GM12878 (cell line): ENCODE results near the gene LARGE1. TPM values are rescaled to one million over a fixed set of nuclear protein-coding genes. Genes with fewer than 3 reads are reported as not detected.

ENCODE experiments used
- ATAC-seq: fragments of 200-7000 bp; cut with Tn5 transposase; 3 replicates; pipeline ENCODE4 v1.9.1; 2020; ENCODE audit warnings: mild to moderate bottlenecking, moderate library complexity
- BruUV-seq: library from RNA; stranded (reverse); fragments of 400-500 nt; replicated peaks from 2 replicates; lab custom pipeline; 2021; lab: Mats Ljungman, UMichigan
- CTCF ChIA-PET: fragments of 300-600 bp; sonication (Branson Sonifier 250); formaldehyde crosslinking; extraction: SDS; loops from one replicate; lab custom pipeline; 2021; ENCODE audit warnings: inconsistent platforms; lab: Yijun Ruan, JAX
- POLR2A ChIA-PET: fragments of 350-600 bp; formaldehyde crosslinking; extraction: SDS; loops from one replicate; lab custom pipeline; 2021; ENCODE audit warnings: inconsistent platforms; lab: Charles Lee
- RAD21 ChIA-PET: fragments of 300-600 bp; sonication (Branson Sonifier 250); formaldehyde crosslinking; loops from one replicate; lab custom pipeline; 2023; ENCODE audit warnings: antibody characterized with exemption; ENCODE audit not compliant: unreplicated experiment; lab: Charles Lee
- SMC1A ChIA-PET: fragments of 300-600 bp; sonication (Branson Sonifier 250); formaldehyde crosslinking; loops from one replicate; lab custom pipeline; 2023; ENCODE audit not compliant: unreplicated experiment, uncharacterized antibody; lab: Charles Lee
- DNase-seq: peaks from one replicate; pipeline ENCODE4 v3.0.0-alpha.2; 2011; ENCODE audit warnings: low read depth, low spot score
- FAIRE-seq: peaks from 3 replicates; lab custom pipeline; 2011; peaks lifted over from hg19 to GRCh38; lab: Jason Lieb, UNC
- H2AFZ ChIP-seq: 2 replicates; pipeline ENCODE4 v1.6.0; 2011; ENCODE audit warnings: low read depth, low read length, control low read depth; ENCODE audit not compliant: control insufficient read depth
- H3K27ac ChIP-seq: 2 replicates; pipeline ENCODE4 v1.5.1; 2011; ENCODE audit warnings: control low read depth; ENCODE audit not compliant: control insufficient read depth, insufficient read depth
- H3K27me3 ChIP-seq, 2 experiments: replicated peaks in 1 of 2; 2 replicates each; pipeline versions ENCODE4 v1.6.0 to v1.6.1; 2011; ENCODE audit warnings: low read length in 1 of 2; ENCODE audit not compliant: control insufficient read depth in 2 of 2, insufficient read depth in 2 of 2
- H3K36me3 ChIP-seq, 2 experiments: 2 replicates each; pipeline ENCODE4 v1.5.1; 2011; ENCODE audit warnings: low read length in 1 of 2; ENCODE audit not compliant: control insufficient read depth in 2 of 2, insufficient read depth in 2 of 2
- H3K4me1 ChIP-seq: 2 replicates; pipeline ENCODE4 v1.6.1; 2011; ENCODE audit warnings: mild to moderate bottlenecking, low read length, moderate library complexity, mixed read lengths; ENCODE audit not compliant: control insufficient read depth, insufficient read depth
- H3K4me2 ChIP-seq: 2 replicates; pipeline ENCODE4 v1.6.0; 2011; ENCODE audit warnings: control low read depth; ENCODE audit not compliant: control insufficient read depth, insufficient read depth
- H3K4me3 ChIP-seq: fragments of 200-600 bp; sonication (generic); 2 replicates; pipeline ENCODE4 v1.5.1; 2016
- H3K79me2 ChIP-seq: 2 replicates; pipeline ENCODE4 v1.6.0; 2011; ENCODE audit warnings: low read length; ENCODE audit not compliant: control insufficient read depth, insufficient read depth
- H3K9ac ChIP-seq: 2 replicates; pipeline ENCODE4 v1.8.0; 2011; ENCODE audit warnings: low read length, control low read depth, mixed read lengths; ENCODE audit not compliant: control insufficient read depth, insufficient read depth
- H3K9me3 ChIP-seq: replicated peaks from 3 replicates; pipeline ENCODE4 v1.5.1; 2011; ENCODE audit warnings: mild to moderate bottlenecking, low read length; ENCODE audit not compliant: control insufficient read depth, insufficient read depth
- H4K20me1 ChIP-seq: 2 replicates; pipeline ENCODE4 v1.6.0; 2011; ENCODE audit not compliant: control insufficient read depth, insufficient read depth
- BMI1 ChIP-seq: fragments of 450-650 bp; IDR thresholded peaks from 2 replicates; pipeline ENCODE4 v1.6.1; 2016; ENCODE audit warnings: mild to moderate bottlenecking, moderate library complexity, borderline replicate concordance
- ETV6 ChIP-seq, 2 experiments: fragments of 450-650 bp in 1 of 2; IDR thresholded peaks in 1 of 2; conservative IDR thresholded peaks in 1 of 2; 2 replicates each; pipeline ENCODE4 v1.6.1; 2014; ENCODE audit warnings: antibody characterized with exemption in 1 of 2, borderline replicate concordance in 1 of 2, low read depth in 1 of 2, mild to moderate bottlenecking in 1 of 2, moderate library complexity in 1 of 2
- KDM1A ChIP-seq: fragments of 200-600 bp; sonication (generic); IDR thresholded peaks from 2 replicates; pipeline ENCODE4 v1.6.1; 2016; ENCODE audit warnings: borderline replicate concordance
- LARP7 ChIP-seq: fragments of 450-650 bp; IDR thresholded peaks from 2 replicates; pipeline ENCODE4 v1.6.1; 2017; ENCODE audit warnings: mild to moderate bottlenecking
- MEF2A ChIP-seq: IDR thresholded peaks from 2 replicates; pipeline ENCODE4 v1.6.1; 2011; ENCODE audit warnings: low read depth, mild to moderate bottlenecking, low read length, moderate library complexity; ENCODE audit not compliant: insufficient read depth
- MEF2B ChIP-seq: fragments of 450-650 bp; IDR thresholded peaks from 2 replicates; pipeline ENCODE4 v1.6.1; 2018; ENCODE audit warnings: mild to moderate bottlenecking, moderate library complexity; ENCODE audit not compliant: partially characterized antibody, poor library complexity, severe bottlenecking
- POLR2AphosphoS5 ChIP-seq: IDR thresholded peaks from 2 replicates; pipeline ENCODE4 v1.6.1; 2011; ENCODE audit warnings: mild to moderate bottlenecking, low read length, inconsistent platforms
- ZNF24 ChIP-seq: fragments of 450-650 bp; IDR thresholded peaks from 2 replicates; pipeline ENCODE4 v1.6.1; 2017; ENCODE audit warnings: antibody characterized with exemption, mild to moderate bottlenecking
- WGBS: methylation state at CpG from one replicate; pipeline ENCODE4 v1.1.6; 2016; ENCODE audit warnings: low lambda C conversion rate; ENCODE audit not compliant: insufficient replicate concordance, insufficient coverage; ENCODE audit errors: missing lambda C conversion rate; 5-methylcytosine and 5-hydroxymethylcytosine counted together
- in situ Hi-C: fragments of 300-500 bp; cut with MboI; formaldehyde crosslinking; loops from 9 replicates; pipeline ENCODE4 v1.14.3; 2018; ENCODE audit warnings: mixed read lengths
- intact Hi-C: fragments of 100-400 bp; cut with micrococcal nuclease; formaldehyde crosslinking; loops from one replicate; pipeline ENCODE4 v1.14.2; 2022; ENCODE audit not compliant: unreplicated experiment
- polyA plus RNA-seq, 11 experiments: library from polyadenylated mRNA; depleted of rRNA in 4 of 11; unstranded in 6 of 11; stranded (reverse) in 5 of 11; fragments of >200 nt; fragmentation: Nextera tagmentation in 4 of 11; fragmentation: Illumina TruSeq in 1 of 11; extraction: Ambion mirVana in 4 of 11; extraction: Trizol in 1 of 11; gene quantifications; 1 replicate in 1 of 11; 2 replicates in 10 of 11; pipeline versions ENCODE4 v1.2.1 to v1.2.3, GENCODE V29; 2011 to 2016; ENCODE audit warnings: inconsistent platforms in 2 of 11, missing spikeins in 2 of 11, low read depth in 1 of 11
- total RNA-seq, 4 experiments: library from RNA; depleted of rRNA in 3 of 4; stranded (reverse); fragments of >200 nt in 3 of 4; fragmentation: Illumina TruSeq in 1 of 4; extraction: Trizol in 1 of 4; gene quantifications; 2 replicates each; pipeline versions ENCODE4 v1.2.1 to v1.2.3, GENCODE V29; 2013 to 2021
- TF ChIP-seq, protein P1 (sequence below): fragments of 450-650 bp; IDR thresholded peaks from 2 replicates; pipeline ENCODE4 v1.6.1; 2018; ENCODE audit warnings: borderline replicate concordance, mild to moderate bottlenecking; ENCODE audit not compliant: partially characterized antibody

Gene LARGE1
- total and polyA plus RNA-seq, 10 of the 15 experiments (the other 5 are each of a cell fraction or from before 2014, with no cell fraction given) = 3.2 to 41.4 (median 17.3) TPM

DNA sequence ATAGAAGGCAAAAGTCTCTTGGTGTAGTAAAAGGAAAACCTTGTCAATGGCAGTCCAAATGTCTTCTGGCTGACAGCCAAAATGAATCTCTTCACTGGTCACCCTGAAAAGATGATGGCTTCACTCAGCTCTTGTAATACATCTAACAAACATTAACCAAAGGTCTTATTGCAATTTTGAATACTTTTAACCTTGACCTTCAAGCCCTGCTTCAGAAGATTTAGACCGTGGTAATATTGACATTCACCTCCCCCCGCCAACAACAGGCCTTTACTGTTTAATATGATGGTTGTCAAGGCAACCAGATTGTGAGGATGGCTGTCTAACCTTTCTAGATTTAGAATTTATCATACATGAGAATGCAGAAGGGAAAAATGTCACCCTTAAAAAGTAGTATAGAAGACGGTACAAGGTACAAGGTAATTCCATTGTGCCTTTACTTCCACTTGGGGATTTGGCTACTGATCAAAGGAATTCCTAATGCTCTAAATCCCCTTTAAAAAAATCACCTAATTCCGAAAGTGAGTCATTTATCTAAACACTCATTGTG, 342.3 kb downstream of the LARGE1 start:
- ChIA-PET CTCF (interaction anchor here (0.7 to 5.2 kb wide), 17 partner anchors 8 to 559 kb away, joined by 3 to 138 read pairs (median 5); no protein-coding TSS in a partner anchor), SMC1A (interaction anchor here (1.2 to 8.8 kb wide), 11 partner anchors 9 to 340 kb away, joined by 3 to 125 read pairs (median 4); no protein-coding TSS in a partner anchor), POLR2A (no interaction called here), RAD21 (interaction anchor here (1.0 to 3.1 kb wide), 8 partner anchors 9 to 340 kb away, joined by 3 to 51 read pairs (median 6); no protein-coding TSS in a partner anchor)
- intact Hi-C loops = loop anchor here (5.0 kb wide), 1 partner anchor 339 kb away; no protein-coding TSS in a partner anchor
- Histone ChIP-seq H3K4me3 (no peak overlapping the region), H3K27me3 (no peaks in the 10 kb centered on the region), H2AFZ (no peak overlapping the region), H3K4me1 (peaks cover 6% of the 10 kb centered on the region; the same call in 1 of the 2 replicates), H3K9ac (no peak overlapping the region), H3K36me3 (no peaks in the 10 kb centered on the region), H3K27ac (no peak overlapping the region), H4K20me1 (no peaks in the 10 kb centered on the region), H3K9me3 (no peaks in the 10 kb centered on the region), H3K4me2 (no peak overlapping the region), H3K79me2 (no peaks in the 10 kb centered on the region)
- ATAC-seq = no peak
- no TSS peak for BruUV-seq
- 74% methylated on average over 4 of the region's 4 CpGs for WGBS
- no peak for FAIRE-seq
- no peak for DNase-seq
- in situ Hi-C loops = loop anchor here (5.0 to 10.0 kb wide), 4 partner anchors 61 to 1574 kb away; no protein-coding TSS in a partner anchor
- TF ChIP-seq BMI1 = peak; percentile 41; the same call in 1 of the 2 replicates
- no peak for TF ChIP-seq KDM1A
- no peak for TF ChIP-seq ETV6 (conservative IDR thresholded peaks at IDR 0.05 in 1 of 2, IDR thresholded peaks at IDR 0.05 in 1 of 2; ENCODE audit: borderline replicate concordance in 1 of 2, low read depth in 1 of 2)

- ATAC-seq (no peak), DNase-seq (no peak), FAIRE-seq (no peak)
- in situ Hi-C loops = loop anchor here (5.0 to 10.0 kb wide), 4 partner anchors 59 to 1576 kb away; no protein-coding TSS in a partner anchor
- no peak overlapping the region for H3K9ac ChIP-seq
- ChIA-PET POLR2A (no interaction called here), CTCF (interaction anchor here (1.0 to 2.6 kb wide), 5 partner anchors 56 to 366 kb away, joined by 3 to 38 read pairs (median 6); no protein-coding TSS in a partner anchor)
- no peaks in the 10 kb centered on the region for H3K27me3 ChIP-seq
- H3K9me3 ChIP-seq = no peaks in the 10 kb centered on the region
- TF ChIP-seq POLR2AphosphoS5 (no peak), MEF2A (no peak), MEF2B (no peak), ZNF24 (0 out of 2 replicates have a peak, but pooled peaks have one; percentile 23), LARP7 (no peak)
- TF ChIP-seq, protein P1, sequence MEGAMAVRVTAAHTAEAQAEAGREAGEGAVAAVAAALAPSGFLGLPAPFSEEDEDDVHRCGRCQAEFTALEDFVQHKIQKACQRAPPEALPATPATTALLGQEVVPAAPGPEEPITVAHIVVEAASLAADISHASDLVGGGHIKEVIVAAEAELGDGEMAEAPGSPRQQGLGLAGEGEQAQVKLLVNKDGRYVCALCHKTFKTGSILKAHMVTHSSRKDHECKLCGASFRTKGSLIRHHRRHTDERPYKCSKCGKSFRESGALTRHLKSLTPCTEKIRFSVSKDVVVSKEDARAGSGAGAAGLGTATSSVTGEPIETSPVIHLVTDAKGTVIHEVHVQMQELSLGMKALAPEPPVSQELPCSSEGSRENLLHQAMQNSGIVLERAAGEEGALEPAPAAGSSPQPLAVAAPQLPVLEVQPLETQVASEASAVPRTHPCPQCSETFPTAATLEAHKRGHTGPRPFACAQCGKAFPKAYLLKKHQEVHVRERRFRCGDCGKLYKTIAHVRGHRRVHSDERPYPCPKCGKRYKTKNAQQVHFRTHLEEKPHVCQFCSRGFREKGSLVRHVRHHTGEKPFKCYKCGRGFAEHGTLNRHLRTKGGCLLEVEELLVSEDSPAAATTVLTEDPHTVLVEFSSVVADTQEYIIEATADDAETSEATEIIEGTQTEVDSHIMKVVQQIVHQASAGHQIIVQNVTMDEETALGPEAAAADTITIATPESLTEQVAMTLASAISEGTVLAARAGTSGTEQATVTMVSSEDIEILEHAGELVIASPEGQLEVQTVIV = no peak
- TF ChIP-seq, all 136 proteins: peak for 1
- BruUV-seq = no TSS peak
- H3K27ac ChIP-seq = no peak overlapping the region
- intact Hi-C loops = loop anchor here (5.0 kb wide), 1 partner anchor 341 kb away; no protein-coding TSS in a partner anchor
- H3K4me2 ChIP-seq = no peak overlapping the region
- H4K20me1 ChIP-seq = no peaks in the 10 kb centered on the region
- SMC1A ChIA-PET = interaction anchor here (0.9 to 6.1 kb wide), 8 partner anchors 10 to 347 kb away, joined by 3 to 49 read pairs (median 6); no protein-coding TSS in a partner anchor
- WGBS = 62% methylated on average over 3 of the region's 3 CpGs
- H3K36me3 ChIP-seq = no peaks in the 10 kb centered on the region
- peaks cover 6% of the 10 kb centered on the region; the same call in 1 of the 2 replicates for H3K4me1 ChIP-seq
- no peak overlapping the region for H3K4me3 ChIP-seq
- no peak overlapping the region for H2AFZ ChIP-seq
- H3K79me2 ChIP-seq = no peaks in the 10 kb centered on the region
- RAD21 ChIA-PET = interaction anchor here (1.3 to 2.2 kb wide), 3 partner anchors 9 to 274 kb away, joined by 4 to 16 read pairs (median 13); no protein-coding TSS in a partner anchor
Observed at GRCh38 chr22:33576205-33576604, 344.1 kb downstream of the LARGE1 start.
